ENCODE measurements around the gene MORN4. TPM values are rescaled to one million over a fixed set of nuclear protein-coding genes. Genes with fewer than 3 reads are reported as not detected.

The MORN4 gene
- total and polyA plus RNA-seq, 2 of the 13 experiments (the other 11 are each of a cell fraction or from before 2014, with no cell fraction given), result 3.4 to 9.1 TPM

DNA sequence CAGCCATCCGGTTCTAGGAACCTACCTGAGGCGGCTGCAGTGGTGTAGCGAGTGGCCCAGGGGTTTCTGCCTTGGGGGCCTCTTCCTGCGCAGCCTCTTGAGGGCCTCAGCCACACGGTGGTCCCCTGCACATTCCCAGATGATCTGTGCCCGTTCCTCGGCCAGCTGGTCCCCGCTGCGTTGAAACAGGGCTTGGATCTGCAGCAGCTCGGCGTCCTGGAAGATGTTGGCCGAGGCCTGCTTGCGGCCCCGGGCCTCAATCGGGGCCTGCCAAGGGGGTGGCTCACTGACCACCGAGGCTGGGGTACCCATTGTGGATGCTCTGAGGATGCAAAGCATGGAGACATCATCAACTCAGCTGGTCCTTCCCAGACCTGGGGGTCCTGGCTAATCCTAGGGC is 46.3 kb upstream of the MORN4 start:
- in situ Hi-C loops (cut with HindIII; ENCODE audit: extremely low pct_ligation_motif_present, low pct_unique_long_range_greater_than_20kb), result loop anchor here (5.0 kb wide), 1 partner anchor 53 kb away; no protein-coding TSS in a partner anchor

More for the DNA sequence above, 46.3 kb upstream of the MORN4 start:
- intact Hi-C loops (cut with micrococcal nuclease; ENCODE audit: unreplicated experiment), result no loop called here
- DNase-seq (ENCODE audit: low spot score) (no peak), FAIRE-seq (no peak), ATAC-seq (no peak)
- Histone ChIP-seq H4K20me1 (ENCODE audit: insufficient read depth, low read length) (peaks cover 32% of the 10 kb centered on the region), H3K9ac (ENCODE audit: insufficient read depth, low read depth, low read length) (no peak overlapping the region), H3K4me3 (replicated peaks in 1 of 3; ENCODE audit: insufficient read depth in 1 of 3, low read depth in 2 of 3, low read length in 3 of 3) (no peak overlapping the region), H3K27ac (ENCODE audit: extremely low read length, insufficient read depth, low read length) (no peak overlapping the region), H3K79me2 (ENCODE audit: insufficient read depth, low read length) (peaks cover 43% of the 10 kb centered on the region), H3K4me1 (ENCODE audit: insufficient read depth, low read length) (peaks cover 29% of the 10 kb centered on the region), H3K36me3 (replicated peaks in 1 of 2; ENCODE audit: control insufficient read depth in 1 of 2, insufficient read depth in 2 of 2, low read length in 2 of 2) (peaks cover 19 to 64% of the 10 kb centered on the region in 2 experiments), H2AFZ (ENCODE audit: low read length) (no peak overlapping the region), H3K9me3 (ENCODE audit: low read length) (no peaks in the 10 kb centered on the region), H3K4me2 (ENCODE audit: low read depth, low read length) (no peak overlapping the region), H3K27me3 (ENCODE audit: control insufficient read depth in 1 of 2, insufficient read depth in 2 of 2, low read length in 2 of 2) (no peaks in the 10 kb centered on the region; a peak in 1 of 5 replicates)
- no TSS peak for BruUV-seq (replicated peaks)
- ChIA-PET POLR2A (interaction anchor here (0.5 kb wide), 1 partner anchor 54 kb away, joined by 3 read pairs; no protein-coding TSS in a partner anchor), CTCF (ENCODE audit: low intra/inter-chr PET ratio, low total read pairs) (no interaction called here)
- TF ChIP-seq RBFOX2 (IDR thresholded peaks at IDR 0.05; ENCODE audit: low read depth, low read length) (peak; percentile 56; the same call in 1 of the 2 replicates), TBX2 (CRISPR knock-in tag; IDR thresholded peaks at IDR 0.05; ENCODE audit: borderline replicate concordance) (no peak), AGO2 (optimal IDR thresholded peaks at IDR 0.05; ENCODE audit: low read depth, low read length) (peak; percentile 66)
- TF ChIP-seq, protein P1, sequence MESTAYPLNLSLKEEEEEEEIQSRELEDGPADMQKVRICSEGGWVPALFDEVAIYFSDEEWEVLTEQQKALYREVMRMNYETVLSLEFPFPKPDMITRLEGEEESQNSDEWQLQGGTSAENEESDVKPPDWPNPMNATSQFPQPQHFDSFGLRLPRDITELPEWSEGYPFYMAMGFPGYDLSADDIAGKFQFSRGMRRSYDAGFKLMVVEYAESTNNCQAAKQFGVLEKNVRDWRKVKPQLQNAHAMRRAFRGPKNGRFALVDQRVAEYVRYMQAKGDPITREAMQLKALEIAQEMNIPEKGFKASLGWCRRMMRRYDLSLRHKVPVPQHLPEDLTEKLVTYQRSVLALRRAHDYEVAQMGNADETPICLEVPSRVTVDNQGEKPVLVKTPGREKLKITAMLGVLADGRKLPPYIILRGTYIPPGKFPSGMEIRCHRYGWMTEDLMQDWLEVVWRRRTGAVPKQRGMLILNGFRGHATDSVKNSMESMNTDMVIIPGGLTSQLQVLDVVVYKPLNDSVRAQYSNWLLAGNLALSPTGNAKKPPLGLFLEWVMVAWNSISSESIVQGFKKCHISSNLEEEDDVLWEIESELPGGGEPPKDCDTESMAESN (CRISPR knock-in tag; conservative IDR thresholded peaks at IDR 0.05), result no peak
- 100% methylated on average over 1 of the region's 16 CpGs for WGBS (ENCODE audit: low lambda C conversion rate)

All from HepG2 (cell line).